ENCODE data around the gene TRA2A. TPM values are rescaled to one million over a fixed set of nuclear protein-coding genes. Genes with fewer than 3 reads are reported as not detected.

TRA2A gene
- total and polyA plus RNA-seq, 2 donors (not counting 1 experiment from before 2014, with no cell fraction given): 30.4 to 57.9 TPM

DNA sequence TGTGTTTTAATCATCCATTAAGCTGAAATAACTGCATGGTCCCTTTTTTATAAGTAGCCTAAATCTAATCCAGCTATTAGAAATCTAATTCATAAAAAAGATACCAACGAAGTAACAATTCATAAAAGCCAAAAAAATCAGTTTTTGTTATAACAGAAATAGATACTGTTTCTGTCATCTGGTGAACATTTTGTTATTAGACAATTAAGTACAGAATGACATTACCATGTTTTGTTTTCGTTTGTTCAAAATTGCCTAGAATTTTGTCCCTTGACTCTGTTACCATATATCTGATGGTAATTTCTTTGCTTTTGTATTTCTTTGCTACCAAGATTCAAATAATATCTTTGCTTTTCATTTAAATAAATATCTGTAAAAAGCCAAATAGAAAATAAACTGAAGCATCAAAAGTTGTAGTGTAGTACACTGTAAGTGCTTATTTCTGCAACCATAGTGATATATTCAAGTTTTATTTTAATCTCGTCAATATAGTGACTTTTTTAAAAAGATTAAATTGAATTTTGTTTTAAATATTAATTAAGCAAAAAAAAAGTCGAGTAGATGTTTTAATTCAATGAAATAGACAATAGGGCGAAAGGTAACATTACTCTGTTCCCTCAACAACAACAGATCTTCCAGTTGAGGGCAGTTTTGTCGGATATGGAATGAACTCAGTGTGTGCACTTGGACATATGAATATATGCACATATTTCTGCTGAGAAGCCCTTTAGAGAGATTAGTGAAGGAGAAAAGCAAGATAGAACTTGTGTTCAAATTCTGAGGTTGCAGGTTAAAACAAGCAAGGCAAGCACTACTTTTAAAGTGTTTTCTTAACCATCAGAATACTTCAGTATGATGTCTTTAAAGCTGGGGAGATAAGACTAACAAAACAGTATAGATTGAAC lies 53.6 kb downstream of the TRA2A start:
- TF ChIP-seq, protein P1, sequence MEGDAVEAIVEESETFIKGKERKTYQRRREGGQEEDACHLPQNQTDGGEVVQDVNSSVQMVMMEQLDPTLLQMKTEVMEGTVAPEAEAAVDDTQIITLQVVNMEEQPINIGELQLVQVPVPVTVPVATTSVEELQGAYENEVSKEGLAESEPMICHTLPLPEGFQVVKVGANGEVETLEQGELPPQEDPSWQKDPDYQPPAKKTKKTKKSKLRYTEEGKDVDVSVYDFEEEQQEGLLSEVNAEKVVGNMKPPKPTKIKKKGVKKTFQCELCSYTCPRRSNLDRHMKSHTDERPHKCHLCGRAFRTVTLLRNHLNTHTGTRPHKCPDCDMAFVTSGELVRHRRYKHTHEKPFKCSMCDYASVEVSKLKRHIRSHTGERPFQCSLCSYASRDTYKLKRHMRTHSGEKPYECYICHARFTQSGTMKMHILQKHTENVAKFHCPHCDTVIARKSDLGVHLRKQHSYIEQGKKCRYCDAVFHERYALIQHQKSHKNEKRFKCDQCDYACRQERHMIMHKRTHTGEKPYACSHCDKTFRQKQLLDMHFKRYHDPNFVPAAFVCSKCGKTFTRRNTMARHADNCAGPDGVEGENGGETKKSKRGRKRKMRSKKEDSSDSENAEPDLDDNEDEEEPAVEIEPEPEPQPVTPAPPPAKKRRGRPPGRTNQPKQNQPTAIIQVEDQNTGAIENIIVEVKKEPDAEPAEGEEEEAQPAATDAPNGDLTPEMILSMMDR (conservative IDR thresholded peaks at IDR 0.05 in 1 of 2, IDR thresholded peaks at IDR 0.05 in 1 of 2; ENCODE audit: low read depth in 1 of 2, low read length in 2 of 2): no peak
- TF ChIP-seq EZH2 (IDR thresholded peaks at IDR 0.05; ENCODE audit: low read length, missing control alignments): no peak
- no peak for DNase-seq (ENCODE audit: low read depth in 2 of 2)

DNA sequence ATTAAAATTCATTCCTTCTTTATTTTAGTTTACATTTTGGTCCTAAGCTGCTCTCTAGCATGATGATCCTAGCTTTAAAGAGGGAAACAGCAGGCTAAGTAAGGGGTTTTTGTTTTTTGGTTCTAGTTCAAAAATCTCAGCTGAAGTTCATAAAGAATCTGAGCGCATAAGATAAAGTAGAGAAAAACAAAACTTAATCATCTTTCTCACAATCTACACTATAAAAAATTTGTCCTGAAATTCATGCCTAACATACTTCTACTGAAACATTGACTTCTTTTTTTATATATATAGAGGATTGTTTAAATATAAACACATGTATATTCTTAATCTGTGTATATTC lies 54.7 kb downstream of the TRA2A start:
- Histone ChIP-seq H3K27me3 (ENCODE audit: control insufficient read depth, insufficient read depth, low read length) (peaks cover 34% of the 10 kb centered on the region), H3K9me3 (ENCODE audit: control insufficient read depth, insufficient read depth, low read depth, low read length) (no peaks in the 10 kb centered on the region), H3K27ac (ENCODE audit: insufficient read depth, low read length) (no peak overlapping the region), H3K4me2 (ENCODE audit: extremely low read depth, insufficient read depth, low read length) (no peak overlapping the region), H2AFZ (ENCODE audit: low read length) (no peak overlapping the region), H4K20me1 (ENCODE audit: control insufficient read depth, extremely low read depth, insufficient read depth, low read length) (peaks cover 2% of the 10 kb centered on the region), H3K4me1 (ENCODE audit: control insufficient read depth, extremely low read depth, insufficient read depth, low read length) (peaks cover 2% of the 10 kb centered on the region), H3K79me2 (ENCODE audit: control insufficient read depth, insufficient read depth, low read length) (no peaks in the 10 kb centered on the region), H3K36me3 (ENCODE audit: control insufficient read depth, insufficient read depth, low read length) (no peaks in the 10 kb centered on the region), H3K4me3 (replicated peaks in 1 of 4; ENCODE audit: control extremely low read depth in 1 of 4, insufficient read depth in 1 of 4, low read depth in 3 of 4, low read length in 4 of 4) (peak overlapping the region in 1 of 4 experiments; percentile 82), H3K9ac (ENCODE audit: insufficient read depth, low read length) (no peak overlapping the region)
- no peak for DNase-seq (ENCODE audit: low read depth in 2 of 2)
- TF ChIP-seq, protein P1 (conservative IDR thresholded peaks at IDR 0.05 in 1 of 2, IDR thresholded peaks at IDR 0.05 in 1 of 2; ENCODE audit: low read depth in 1 of 2, low read length in 2 of 2): no peak
- TF ChIP-seq EZH2 (IDR thresholded peaks at IDR 0.05; ENCODE audit: low read length, missing control alignments): no peak

More for the DNA sequence above, 53.6 kb downstream of the TRA2A start:
- no peaks in the 10 kb centered on the region for H3K36me3 ChIP-seq (ENCODE audit: control insufficient read depth, insufficient read depth, low read length)
- H4K20me1 ChIP-seq (ENCODE audit: control insufficient read depth, extremely low read depth, insufficient read depth, low read length): peaks cover 2% of the 10 kb centered on the region
- peaks cover 2% of the 10 kb centered on the region for H3K4me1 ChIP-seq (ENCODE audit: control insufficient read depth, extremely low read depth, insufficient read depth, low read length)
- H2AFZ ChIP-seq (ENCODE audit: low read length): no peak overlapping the region
- peaks cover 34% of the 10 kb centered on the region for H3K27me3 ChIP-seq (ENCODE audit: control insufficient read depth, insufficient read depth, low read length)
- no peak overlapping the region for H3K4me3 ChIP-seq (replicated peaks in 1 of 4; ENCODE audit: control extremely low read depth in 1 of 4, insufficient read depth in 1 of 4, low read depth in 3 of 4, low read length in 4 of 4)
- H3K27ac ChIP-seq (ENCODE audit: insufficient read depth, low read length): no peak overlapping the region
- no peak overlapping the region for H3K9ac ChIP-seq (ENCODE audit: insufficient read depth, low read length)
- H3K79me2 ChIP-seq (ENCODE audit: control insufficient read depth, insufficient read depth, low read length): no peaks in the 10 kb centered on the region
- H3K9me3 ChIP-seq (ENCODE audit: control insufficient read depth, insufficient read depth, low read depth, low read length): no peaks in the 10 kb centered on the region
- H3K4me2 ChIP-seq (ENCODE audit: extremely low read depth, insufficient read depth, low read length): no peak overlapping the region

DNA sequence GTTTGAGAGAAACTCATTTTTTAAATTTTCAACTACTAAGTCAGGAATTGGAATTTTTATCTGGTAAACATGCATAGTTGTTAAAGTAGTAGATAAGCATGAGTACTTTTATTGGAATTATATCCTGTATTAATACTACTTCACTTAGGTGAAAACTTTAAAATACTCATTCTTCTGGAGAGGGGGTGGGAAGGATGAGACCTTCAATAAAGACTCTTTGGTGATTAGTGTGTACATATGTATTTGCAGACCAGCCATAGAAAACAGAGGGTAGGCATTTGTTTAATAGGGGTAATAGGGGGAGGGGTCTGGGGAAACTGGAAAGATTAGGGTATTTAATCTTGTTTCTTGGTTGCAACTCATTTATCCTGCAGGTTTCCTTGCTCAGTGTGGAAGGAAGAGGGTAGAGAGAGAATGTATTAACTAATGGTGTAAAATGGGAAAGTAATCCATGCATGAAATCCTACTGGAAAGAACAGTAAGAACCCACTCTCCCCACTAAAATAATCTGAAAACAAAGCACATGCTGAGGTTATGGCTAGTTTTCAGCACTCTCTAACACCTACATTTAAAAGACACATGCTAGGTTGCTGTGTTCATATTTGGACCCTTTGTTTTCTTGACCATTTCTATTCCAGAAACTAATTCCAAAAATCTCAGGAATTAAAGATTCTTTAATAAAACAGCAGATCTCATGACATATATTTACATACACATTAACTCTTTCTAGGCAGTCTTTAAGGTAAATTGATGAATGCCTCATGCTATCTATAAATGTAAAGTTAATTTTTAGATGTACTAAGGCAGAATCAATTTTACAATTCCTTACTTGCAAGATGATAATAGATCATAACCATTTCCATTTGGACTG lies 55.3 kb downstream of the TRA2A start:
- no peaks in the 10 kb centered on the region for H3K9me3 ChIP-seq (ENCODE audit: control insufficient read depth, insufficient read depth, low read depth, low read length)
- TF ChIP-seq, protein P1 (conservative IDR thresholded peaks at IDR 0.05 in 1 of 2, IDR thresholded peaks at IDR 0.05 in 1 of 2; ENCODE audit: low read depth in 1 of 2, low read length in 2 of 2): no peak
- TF ChIP-seq EZH2 (IDR thresholded peaks at IDR 0.05; ENCODE audit: low read length, missing control alignments): no peak
- H3K4me1 ChIP-seq (ENCODE audit: control insufficient read depth, extremely low read depth, insufficient read depth, low read length): peaks cover 2% of the 10 kb centered on the region
- no peak overlapping the region for H2AFZ ChIP-seq (ENCODE audit: low read length)
- no peak overlapping the region for H3K4me2 ChIP-seq (ENCODE audit: extremely low read depth, insufficient read depth, low read length)
- H3K27me3 ChIP-seq (ENCODE audit: control insufficient read depth, insufficient read depth, low read length): peaks cover 34% of the 10 kb centered on the region
- H4K20me1 ChIP-seq (ENCODE audit: control insufficient read depth, extremely low read depth, insufficient read depth, low read length): peaks cover 2% of the 10 kb centered on the region
- H3K27ac ChIP-seq (ENCODE audit: insufficient read depth, low read length): no peak overlapping the region
- H3K36me3 ChIP-seq (ENCODE audit: control insufficient read depth, insufficient read depth, low read length): no peaks in the 10 kb centered on the region
- no peak for DNase-seq (ENCODE audit: low read depth in 2 of 2)
- H3K9ac ChIP-seq (ENCODE audit: insufficient read depth, low read length): no peak overlapping the region
- H3K4me3 ChIP-seq (replicated peaks in 1 of 4; ENCODE audit: control extremely low read depth in 1 of 4, insufficient read depth in 1 of 4, low read depth in 3 of 4, low read length in 4 of 4): peak overlapping the region in 1 of 4 experiments; percentile 82
- H3K79me2 ChIP-seq (ENCODE audit: control insufficient read depth, insufficient read depth, low read length): no peaks in the 10 kb centered on the region
